Loucy (cell line): Measurements from ENCODE around the gene GABRG3.

Experiments used
- H2AFZ ChIP-seq: fragments of 200-600 bp; sonication (generic); 2 replicates; pipeline ENCODE4 v1.6.0; 2016; ENCODE audit warnings: antibody characterized with exemption, mild to moderate bottlenecking, low read length, moderate library complexity
- H3F3A ChIP-seq: fragments of 200-600 bp; 2 replicates; pipeline ENCODE4 v1.6.0; 2016; ENCODE audit warnings: antibody characterized with exemption, low read depth, mild to moderate bottlenecking
- H3K27me3 ChIP-seq: fragments of 200-600 bp; sonication (generic); 2 replicates; pipeline ENCODE4 v1.6.1; 2014; ENCODE audit warnings: low read length, mild to moderate bottlenecking; ENCODE audit not compliant: insufficient read depth, poor library complexity, severe bottlenecking
- H3K36me3 ChIP-seq: fragments of 200-600 bp; sonication (generic); 2 replicates; pipeline ENCODE4 v1.6.1; 2016; ENCODE audit warnings: low read length; ENCODE audit not compliant: insufficient read depth
- H3K4me1 ChIP-seq: fragments of 200-600 bp; sonication (generic); 2 replicates; pipeline ENCODE4 v1.5.1; 2014; ENCODE audit warnings: low read length, mild to moderate bottlenecking; ENCODE audit not compliant: insufficient read depth, poor library complexity, severe bottlenecking
- H3K4me2 ChIP-seq: fragments of 200-600 bp; sonication (generic); 2 replicates; pipeline ENCODE4 v1.6.0; 2014; ENCODE audit warnings: antibody characterized with exemption, low read length, low read depth, mild to moderate bottlenecking; ENCODE audit not compliant: poor library complexity, severe bottlenecking
- H3K4me3 ChIP-seq: fragments of 200-600 bp; sonication (generic); 2 replicates; pipeline ENCODE4 v1.5.1; 2014; ENCODE audit warnings: low read length, mild to moderate bottlenecking, mixed read lengths; ENCODE audit not compliant: poor library complexity, severe bottlenecking
- H3K79me2 ChIP-seq: fragments of 200-600 bp; sonication (generic); 2 replicates; pipeline ENCODE4 v1.6.1; 2014; ENCODE audit warnings: low read length; ENCODE audit not compliant: insufficient read depth
- H3K9ac ChIP-seq: fragments of 200-600 bp; sonication (generic); 2 replicates; pipeline ENCODE4 v1.6.0; 2014; ENCODE audit warnings: mild to moderate bottlenecking, low read depth, low read length, moderate library complexity; ENCODE audit not compliant: poor library complexity, severe bottlenecking
- H3K9me2 ChIP-seq: fragments of 200-600 bp; sonication (generic); replicated peaks from 2 replicates; pipeline ENCODE4 v1.6.1; 2016; ENCODE audit warnings: low read depth, low read length, mixed read lengths
- H3K9me3 ChIP-seq: fragments of 200-600 bp; sonication (generic); 2 replicates; pipeline ENCODE4 v1.6.1; 2014; ENCODE audit warnings: mild to moderate bottlenecking, antibody characterized with exemption, low read length, low read depth; ENCODE audit not compliant: insufficient read depth
- H4K20me1 ChIP-seq: fragments of 200-600 bp; sonication (generic); 2 replicates; pipeline ENCODE4 v1.6.0; 2014; ENCODE audit warnings: antibody characterized with exemption, low read length, mild to moderate bottlenecking; ENCODE audit not compliant: insufficient read depth, poor library complexity, severe bottlenecking
- CTCF ChIP-seq: fragments of 200-600 bp; sonication (generic); conservative IDR thresholded peaks from 2 replicates; pipeline ENCODE4 v1.5.1; 2014; ENCODE audit warnings: mild to moderate bottlenecking, antibody characterized with exemption, low read length
- EZH2phosphoT487 ChIP-seq: fragments of 200-600 bp; IDR thresholded peaks from 2 replicates; pipeline ENCODE4 v1.6.1; 2018; ENCODE audit warnings: antibody characterized with exemption, mild to moderate bottlenecking, moderate library complexity, borderline replicate concordance

GABRG3 gene

GRCh38 chr15:27587810-27588209 lies 616.8 kb downstream of the GABRG3 start:
- no peak overlapping the region for H3K4me3 ChIP-seq
- no peak overlapping the region for H2AFZ ChIP-seq
- H3K4me1 ChIP-seq = no peaks in the 10 kb centered on the region
- H3K79me2 ChIP-seq = no peaks in the 10 kb centered on the region
- H3K36me3 ChIP-seq = no peaks in the 10 kb centered on the region
- no peak overlapping the region for H3K4me2 ChIP-seq
- H3K27me3 ChIP-seq = no peaks in the 10 kb centered on the region
- H3F3A ChIP-seq = no peaks in the 10 kb centered on the region
- H4K20me1 ChIP-seq = no peaks in the 10 kb centered on the region
- no peaks in the 10 kb centered on the region for H3K9me2 ChIP-seq
- no peak for TF ChIP-seq CTCF
- no peak for TF ChIP-seq EZH2phosphoT487
- no peak overlapping the region for H3K9ac ChIP-seq
- H3K9me3 ChIP-seq = no peaks in the 10 kb centered on the region

DNA sequence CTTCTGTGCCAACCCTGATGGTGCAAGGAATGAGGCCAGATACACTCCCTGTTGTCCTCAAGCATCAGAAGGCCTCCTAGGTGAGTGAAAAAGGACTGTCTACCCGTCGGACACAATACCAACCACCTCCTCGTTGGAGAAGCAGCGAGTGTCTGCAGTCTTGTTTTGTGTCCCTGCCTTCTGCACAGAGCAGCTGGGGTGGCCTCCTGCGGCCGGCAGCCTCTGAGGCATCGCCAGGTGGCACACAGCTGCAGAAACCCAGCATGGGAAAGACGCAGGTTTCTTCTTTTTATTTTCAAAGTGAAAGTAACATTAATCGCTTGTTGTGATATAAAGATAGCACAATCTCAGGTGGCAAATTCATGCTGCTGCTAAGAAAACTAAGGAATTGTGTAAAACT lies 618.3 kb downstream of the GABRG3 start:
- H3K4me1 ChIP-seq = no peaks in the 10 kb centered on the region
- no peak overlapping the region for H3K4me3 ChIP-seq
- no peaks in the 10 kb centered on the region for H3K79me2 ChIP-seq
- TF ChIP-seq EZH2phosphoT487 (no peak), CTCF (no peak)
- H3K9ac ChIP-seq = no peak overlapping the region
- H4K20me1 ChIP-seq = no peaks in the 10 kb centered on the region
- no peaks in the 10 kb centered on the region for H3F3A ChIP-seq
- no peaks in the 10 kb centered on the region for H3K9me2 ChIP-seq
- H3K27me3 ChIP-seq = no peaks in the 10 kb centered on the region
- H3K9me3 ChIP-seq = no peaks in the 10 kb centered on the region; the same call in 1 of the 2 replicates
- H2AFZ ChIP-seq = no peak overlapping the region
- no peak overlapping the region for H3K4me2 ChIP-seq
- H3K36me3 ChIP-seq = no peaks in the 10 kb centered on the region

DNA sequence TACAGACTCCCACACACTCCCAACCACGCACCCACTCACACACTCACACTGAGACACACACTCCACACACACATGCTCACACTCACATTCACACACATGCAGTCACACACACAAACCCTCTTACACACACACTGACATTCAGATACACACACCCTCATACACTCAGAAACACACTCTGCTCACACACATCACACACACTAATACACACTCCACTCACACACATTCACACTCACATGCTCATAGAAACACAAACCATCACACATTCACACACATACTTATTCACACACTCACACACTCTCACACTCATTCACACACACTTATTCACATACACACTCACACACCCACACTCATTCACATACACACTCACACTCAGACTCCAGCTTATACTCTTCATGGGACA lies 618.8 kb downstream of the GABRG3 start:
- Histone ChIP-seq H3F3A (no peaks in the 10 kb centered on the region), H3K79me2 (no peaks in the 10 kb centered on the region), H3K9me2 (no peaks in the 10 kb centered on the region), H3K36me3 (no peaks in the 10 kb centered on the region), H2AFZ (no peak overlapping the region), H3K27me3 (no peaks in the 10 kb centered on the region), H3K4me3 (no peak overlapping the region), H3K4me1 (no peaks in the 10 kb centered on the region), H4K20me1 (no peaks in the 10 kb centered on the region), H3K9ac (no peak overlapping the region), H3K9me3 (no peaks in the 10 kb centered on the region; the same call in 1 of the 2 replicates), H3K4me2 (no peak overlapping the region)
- TF ChIP-seq CTCF = no peak
- TF ChIP-seq EZH2phosphoT487 = no peak
